ENCODE measurements around the gene CR1.
A peak's percentile ranks its signal among the peaks of the same experiment; 100 is the strongest.
"Not testable (repeated sequence)": the region's sequence is repeated elsewhere in the genome, so short reads cannot be mapped to it uniquely, and the experiment has no call there.

CR1 gene

GRCh38 chr1:207495801-207496792 lies at the start of gene CR1:
CR1 (plus strand) TSS chr1:207496157; CDS start chr1:207496268, 111 bp downstream.
- no peak for DNase-seq (ENCODE audit: low read depth, low spot score)

- no peak for DNase-seq (ENCODE audit: low read depth, low spot score)
Measured at GRCh38 chr1:207453710-207454045, 42.3 kb upstream of the CR1 start.

- DNase-seq (ENCODE audit: low read depth, low spot score): peak; percentile 33
Measured at GRCh38 chr1:207454046-207454964, 41.7 kb upstream of the CR1 start, which contains the start of gene CR2. CR2 (plus strand) TSS chr1:207454328; CDS start chr1:207454419, 91 bp downstream.

GRCh38 chr1:207455183-207455754 lies 40.7 kb upstream of the CR1 start:
- DNase-seq (ENCODE audit: low read depth, low spot score): no peak

- no peak for DNase-seq (ENCODE audit: low read depth, low spot score)
Measured at GRCh38 chr1:207458414-207458813, 37.5 kb upstream of the CR1 start.

- no peak for DNase-seq (ENCODE audit: low read depth, low spot score)
Measured at GRCh38 chr1:207459008-207459407, 36.9 kb upstream of the CR1 start.

GRCh38 chr1:207461649-207462048 lies 34.3 kb upstream of the CR1 start:
- no peak for DNase-seq (ENCODE audit: low read depth, low spot score)

GRCh38 chr1:207462535-207462934 lies 33.4 kb upstream of the CR1 start:
- DNase-seq (ENCODE audit: low read depth, low spot score): no peak

GRCh38 chr1:207463021-207463420 lies 32.9 kb upstream of the CR1 start:
- DNase-seq (ENCODE audit: low read depth, low spot score): no peak

GRCh38 chr1:207463571-207463970 lies 32.4 kb upstream of the CR1 start:
- DNase-seq (ENCODE audit: low read depth, low spot score): no peak

GRCh38 chr1:207470927-207471326 lies 25.0 kb upstream of the CR1 start:
- no peak for DNase-seq (ENCODE audit: low read depth, low spot score)

- no peak for DNase-seq (ENCODE audit: low read depth, low spot score)
Measured at GRCh38 chr1:207474210-207474609, 21.7 kb upstream of the CR1 start.

GRCh38 chr1:207486198-207486597 lies 9.8 kb upstream of the CR1 start:
- no peak for DNase-seq (ENCODE audit: low read depth, low spot score)

GRCh38 chr1:207487636-207488035 lies 8.3 kb upstream of the CR1 start:
- DNase-seq (ENCODE audit: low read depth, low spot score): no peak

- no peak for DNase-seq (ENCODE audit: low read depth, low spot score)
Measured at GRCh38 chr1:207493212-207493611, 2.7 kb upstream of the CR1 start.

GRCh38 chr1:207494171-207494570 lies 1.8 kb upstream of the CR1 start:
- no peak for DNase-seq (ENCODE audit: low read depth, low spot score)

- not testable (repeated sequence) for DNase-seq (ENCODE audit: low read depth, low spot score)
Measured at GRCh38 chr1:207495281-207495680, 676 bp upstream of the CR1 start.

GRCh38 chr1:207497941-207498340 lies 2.0 kb downstream of the CR1 start:
- no peak for DNase-seq (ENCODE audit: low read depth, low spot score)

GRCh38 chr1:207499573-207499972 lies 3.6 kb downstream of the CR1 start:
- DNase-seq (ENCODE audit: low read depth, low spot score): no peak

GRCh38 chr1:207500306-207500705 lies 4.3 kb downstream of the CR1 start:
- DNase-seq (ENCODE audit: low read depth, low spot score): no peak

- DNase-seq (ENCODE audit: low read depth, low spot score): no peak
Measured at GRCh38 chr1:207501071-207501470, 5.1 kb downstream of the CR1 start.

- DNase-seq (ENCODE audit: low read depth, low spot score): no peak
Measured at GRCh38 chr1:207502726-207503125, 6.8 kb downstream of the CR1 start.
